Measurements from ENCODE around the gene BAD.

The BAD gene

DNA sequence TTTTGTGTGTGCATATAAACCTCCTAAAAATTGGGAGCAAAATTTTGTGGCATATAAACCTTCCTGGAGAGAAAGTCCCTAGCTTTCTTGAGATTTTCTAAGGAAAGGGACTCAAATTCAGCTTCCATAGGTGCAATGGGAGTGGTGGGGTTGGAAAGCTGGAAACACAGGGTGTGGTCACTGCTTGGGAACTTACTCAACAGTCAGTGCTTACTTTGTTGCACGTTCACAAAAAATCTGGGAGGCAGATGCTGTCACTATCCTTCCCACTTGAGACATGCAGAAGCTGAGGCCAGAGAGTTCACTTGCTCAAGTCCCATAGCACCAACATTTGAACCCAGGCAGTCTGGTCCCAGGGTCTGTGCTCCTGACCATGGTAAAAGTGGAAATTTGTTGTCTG is 11.8 kb upstream of the BAD start:
- DNase-seq (ENCODE audit: low spot score) = no peak

DNA sequence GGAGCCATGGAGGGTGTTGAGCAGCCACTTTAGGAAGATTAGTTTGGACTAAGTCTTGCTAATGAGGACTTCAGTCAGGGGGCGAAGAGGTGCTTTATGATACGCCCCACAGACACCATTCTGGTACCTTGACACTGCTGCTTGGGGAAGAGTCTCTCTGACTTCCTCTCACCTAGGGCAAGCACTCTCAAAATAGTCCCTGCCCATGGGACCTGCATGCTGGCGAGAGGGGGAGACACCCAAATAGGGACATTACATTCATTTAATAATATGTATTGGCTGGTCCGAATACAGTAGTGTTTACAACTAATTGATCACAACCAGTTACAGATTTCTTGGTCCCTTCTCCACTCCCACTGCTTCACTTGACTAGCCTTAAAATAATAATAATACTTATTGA is 11.3 kb upstream of the BAD start:
- no peak for DNase-seq (ENCODE audit: low spot score)

DNA sequence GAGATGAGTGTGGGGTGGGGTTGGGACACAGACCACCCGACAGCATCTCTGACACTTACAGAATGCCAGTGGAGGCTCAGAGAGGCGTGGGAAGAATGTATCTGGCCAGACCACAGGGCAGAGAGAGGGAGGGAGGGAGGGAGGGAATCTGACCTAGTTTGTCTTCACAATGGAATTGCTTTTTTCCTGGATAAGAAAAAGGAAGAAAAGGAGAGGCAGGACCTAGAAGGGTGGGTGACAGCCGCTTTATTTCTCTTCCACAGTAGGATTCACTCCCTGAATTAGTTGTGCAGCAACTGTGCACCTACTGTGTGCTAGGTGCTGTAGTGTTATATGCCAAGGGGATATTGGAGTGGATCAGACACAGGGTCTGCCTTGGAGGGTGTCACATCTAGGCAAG is 10.3 kb upstream of the BAD start:
- no peak for DNase-seq (ENCODE audit: low spot score)

DNA sequence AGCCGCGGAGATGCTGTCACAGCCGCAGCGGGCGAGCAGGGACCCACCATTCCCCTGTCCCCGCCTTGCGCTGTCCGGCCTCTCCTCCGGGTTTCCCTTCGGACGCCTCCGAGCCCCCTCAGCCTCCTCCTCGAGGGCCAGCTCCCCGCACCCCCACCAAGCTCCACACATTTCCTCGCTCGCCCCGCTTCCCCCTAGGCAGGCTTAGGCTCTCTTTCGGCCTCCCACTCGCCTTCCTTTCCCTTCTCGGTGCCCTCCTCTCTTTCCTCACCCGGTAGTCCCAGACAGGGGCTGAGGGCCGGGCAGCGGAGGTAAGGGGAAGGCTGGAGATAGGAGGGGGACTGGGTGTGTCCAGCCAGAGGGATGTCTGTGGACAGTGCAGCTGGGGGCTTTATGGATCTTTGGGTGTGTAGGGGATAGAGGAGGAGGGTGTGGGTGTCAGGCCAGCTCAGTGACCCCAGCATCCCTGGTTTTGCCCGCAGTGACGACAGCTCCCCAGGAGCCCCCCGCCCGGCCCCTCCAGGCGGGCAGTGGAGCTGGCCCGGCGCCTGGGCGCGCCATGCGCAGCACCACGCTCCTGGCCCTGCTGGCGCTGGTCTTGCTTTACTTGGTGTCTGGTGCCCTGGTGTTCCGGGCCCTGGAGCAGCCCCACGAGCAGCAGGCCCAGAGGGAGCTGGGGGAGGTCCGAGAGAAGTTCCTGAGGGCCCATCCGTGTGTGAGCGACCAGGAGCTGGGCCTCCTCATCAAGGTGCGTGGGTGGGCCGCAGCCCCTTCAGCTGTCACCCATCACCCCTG is 8.2 kb upstream of the BAD start:
- no peak for DNase-seq (ENCODE audit: low spot score)

DNA sequence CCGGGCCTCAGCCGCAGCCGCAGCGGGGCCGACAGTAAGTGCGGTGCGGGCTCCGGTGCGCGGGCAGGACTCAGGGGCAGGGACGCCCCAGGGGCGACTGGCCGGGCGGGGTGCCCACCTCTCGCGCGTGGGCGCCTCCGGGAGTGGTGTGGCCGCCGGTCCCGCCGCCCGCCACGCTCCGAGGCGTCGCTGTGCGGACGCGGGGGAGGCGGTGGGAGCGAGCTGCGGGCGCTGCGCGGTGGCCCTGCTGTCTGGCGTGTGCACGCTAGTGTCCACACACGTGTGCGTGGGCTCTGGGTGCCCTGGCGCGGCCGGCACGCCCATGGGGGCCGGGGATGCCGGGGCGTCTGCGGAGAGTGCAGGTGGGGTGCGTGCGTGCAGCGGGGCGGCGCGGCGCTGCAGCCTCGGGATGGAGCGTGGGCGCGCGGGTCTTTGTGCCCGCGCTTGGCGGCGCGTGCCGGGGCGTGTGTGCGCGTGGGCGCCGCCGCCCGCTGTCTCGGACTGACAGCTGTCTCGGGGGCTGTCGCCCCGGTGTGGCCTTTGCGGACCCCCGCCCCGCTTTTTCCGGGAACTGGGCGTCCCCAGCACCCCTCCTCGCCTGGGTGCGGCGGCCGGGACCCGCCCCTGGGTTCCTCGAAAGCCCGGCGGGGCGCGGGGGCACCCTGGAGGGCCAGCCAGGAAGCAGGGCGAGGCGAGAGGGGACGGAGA is 7.4 kb upstream of the BAD start:
- DNase-seq (ENCODE audit: low spot score) = no peak

DNA sequence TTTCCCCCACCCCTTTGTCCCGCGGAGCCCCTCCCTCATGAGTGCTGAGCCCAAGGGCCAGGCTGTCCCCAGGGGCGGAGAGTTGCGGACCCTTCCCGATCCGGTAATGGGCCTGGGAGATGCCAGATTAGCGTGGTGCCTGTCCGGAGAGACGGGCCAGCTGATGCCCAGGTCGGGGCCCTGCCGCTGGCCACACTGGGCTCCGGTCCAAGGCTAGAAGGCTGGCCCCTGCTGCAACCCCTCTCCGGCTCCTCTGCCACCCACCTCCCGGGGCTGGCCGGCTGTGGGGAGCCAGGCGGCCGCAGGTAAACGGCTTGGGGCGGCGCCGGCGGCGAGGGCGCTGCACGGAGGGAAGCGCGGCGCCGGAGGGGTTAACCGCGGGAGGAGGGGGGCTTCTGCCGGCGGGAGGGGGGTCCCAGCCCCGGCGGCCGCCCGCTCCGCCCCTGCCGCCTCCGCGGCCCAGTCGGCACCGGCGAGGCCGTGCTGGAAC is 6.8 kb upstream of the BAD start, which contains the start of gene KCNK4:
KCNK4 (plus strand) TSS at position 41 of the 490 bp plus-strand sequence. CDS start 1,717 bp downstream, outside the sequence.
- DNase-seq (ENCODE audit: low spot score) = no peak

DNA sequence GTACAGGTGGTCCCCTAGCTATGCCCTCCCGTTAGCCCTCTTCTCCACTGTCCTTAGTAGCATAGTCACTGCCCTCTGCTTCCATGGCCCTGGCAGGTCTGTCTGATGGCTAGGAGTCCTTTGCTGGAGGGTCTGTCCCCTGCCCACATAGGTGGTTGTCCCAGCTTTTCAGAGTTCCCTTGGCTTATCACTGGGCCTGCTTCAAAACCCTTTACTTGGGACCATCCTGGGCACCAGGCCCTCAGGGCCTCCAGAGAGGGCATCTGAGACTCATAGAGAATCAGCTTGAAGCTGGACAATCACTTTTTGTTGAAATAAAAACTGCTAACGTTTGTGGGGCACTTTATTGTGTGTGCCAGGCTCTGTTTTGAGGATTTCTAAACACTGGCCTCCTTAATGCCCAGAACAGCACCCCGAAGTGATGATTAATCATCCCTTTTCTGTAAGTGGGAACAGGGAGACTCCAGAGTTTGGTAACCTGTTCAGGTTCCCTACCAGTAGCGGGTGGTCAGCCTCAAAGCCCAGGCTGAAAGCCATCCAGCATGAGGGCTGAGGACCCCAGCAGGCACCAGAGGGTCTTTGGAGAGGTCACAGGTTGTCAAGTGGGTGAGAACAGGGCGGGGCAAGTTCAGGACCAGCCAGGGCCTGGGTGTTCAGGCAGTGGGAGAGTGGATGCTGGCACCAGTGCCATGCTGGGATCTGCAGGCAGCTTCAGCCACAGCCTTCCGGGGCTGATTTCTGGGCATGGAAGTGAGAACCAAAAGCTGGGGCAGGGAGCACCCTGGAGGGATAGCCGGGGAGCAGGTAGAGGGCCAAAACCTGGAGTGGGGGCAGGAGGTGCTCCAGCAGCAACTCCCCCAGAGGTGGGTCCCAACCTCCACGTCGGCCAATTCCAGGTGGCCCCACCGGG is 6.1 kb upstream of the BAD start:
- no peak for DNase-seq (ENCODE audit: low spot score)

DNA sequence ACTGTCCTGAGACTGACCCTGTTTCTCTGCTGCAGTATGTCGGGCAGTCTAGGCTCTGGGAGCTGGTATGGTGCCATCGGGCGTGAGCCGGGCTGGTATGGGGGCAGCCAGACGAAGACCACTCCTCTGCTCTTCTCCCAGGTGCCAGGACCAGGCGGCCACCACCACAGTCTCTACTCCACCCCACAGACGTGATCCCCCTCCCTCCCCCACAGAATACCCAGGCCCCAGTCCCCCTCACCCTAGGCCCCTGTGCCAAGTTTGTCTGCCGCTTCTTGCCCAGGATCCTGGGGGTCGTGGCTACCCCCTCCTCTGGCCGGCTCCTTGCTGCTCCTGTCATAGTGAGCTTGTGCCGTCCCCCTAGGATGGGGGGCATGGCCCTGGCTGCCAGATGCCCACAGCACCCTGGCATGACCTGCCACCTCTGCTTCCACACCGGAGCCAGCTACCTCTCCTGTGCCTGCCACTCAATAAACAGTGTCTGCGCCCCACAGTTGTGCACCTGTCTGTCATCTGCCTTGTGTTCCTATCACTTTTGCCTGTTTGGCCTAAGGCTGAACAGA is 4.6 kb upstream of the BAD start:
- no peak for DNase-seq (ENCODE audit: low spot score)

DNA sequence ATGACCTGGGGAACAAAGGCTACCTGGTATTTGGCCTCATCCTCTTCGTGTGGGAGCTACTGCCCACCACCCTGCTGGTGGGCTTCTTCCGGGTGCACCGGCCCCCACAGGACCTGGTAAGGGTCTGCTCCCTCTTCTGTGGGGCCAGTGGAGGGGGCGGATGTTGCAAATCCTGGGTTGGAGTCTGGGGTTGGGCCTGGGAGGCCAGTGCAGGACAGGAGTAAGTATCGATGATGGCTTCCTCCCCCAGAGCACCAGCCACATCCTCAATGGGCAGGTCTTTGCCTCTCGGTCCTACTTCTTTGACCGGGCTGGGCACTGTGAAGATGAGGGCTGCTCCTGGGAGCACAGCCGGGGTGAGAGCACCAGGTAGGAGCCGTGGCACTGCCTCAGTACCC is 3.9 kb upstream of the BAD start:
- DNase-seq (ENCODE audit: low spot score) = no peak

DNA sequence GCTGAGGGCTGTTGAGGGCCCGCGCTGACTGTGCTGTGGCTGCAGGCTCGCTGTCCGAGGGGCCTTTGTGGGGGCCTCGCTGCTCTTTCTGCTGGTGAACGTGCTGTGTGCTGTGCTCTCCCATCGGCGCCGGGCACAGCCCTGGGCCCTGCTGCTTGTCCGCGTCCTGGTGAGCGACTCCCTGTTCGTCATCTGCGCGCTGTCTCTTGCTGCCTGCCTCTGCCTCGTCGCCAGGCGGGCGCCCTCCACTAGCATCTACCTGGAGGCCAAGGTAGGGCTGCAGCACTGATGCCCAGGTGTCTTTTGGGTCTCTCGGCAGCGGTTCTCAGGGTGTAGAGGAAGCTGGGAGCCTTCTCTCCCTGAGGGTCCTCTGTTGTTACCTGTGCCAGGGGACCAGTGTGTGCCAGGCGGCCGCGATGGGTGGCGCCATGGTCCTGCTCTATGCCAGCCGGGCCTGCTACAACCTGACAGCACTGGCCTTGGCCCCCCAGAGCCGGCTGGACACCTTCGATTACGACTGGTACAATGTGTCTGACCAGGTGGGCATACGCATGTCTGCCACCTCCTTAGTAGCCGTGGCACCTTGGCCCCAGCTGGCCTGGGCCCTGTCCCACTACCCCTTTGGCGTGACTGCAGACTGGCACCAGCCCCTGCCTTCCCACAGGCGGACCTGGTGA is 3.3 kb upstream of the BAD start:
- no peak for DNase-seq (ENCODE audit: low spot score)

DNA sequence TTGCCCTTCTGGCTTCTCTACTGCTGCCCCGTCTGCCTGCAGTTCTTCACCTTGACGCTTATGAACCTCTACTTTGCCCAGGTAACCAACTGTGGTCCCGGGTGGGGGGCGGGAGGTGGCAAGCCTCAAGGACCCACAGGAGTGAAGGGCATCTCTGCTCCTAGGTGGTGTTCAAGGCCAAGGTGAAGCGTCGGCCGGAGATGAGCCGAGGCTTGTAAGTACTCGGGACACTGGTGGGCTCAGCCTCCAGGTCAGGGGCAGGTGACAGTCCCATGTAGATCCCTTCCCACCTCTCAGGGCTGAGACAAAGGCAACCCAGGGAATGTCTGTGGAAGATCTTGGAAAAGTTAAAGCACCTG is 2.3 kb upstream of the BAD start:
- no peak for DNase-seq (ENCODE audit: low spot score)

DNA sequence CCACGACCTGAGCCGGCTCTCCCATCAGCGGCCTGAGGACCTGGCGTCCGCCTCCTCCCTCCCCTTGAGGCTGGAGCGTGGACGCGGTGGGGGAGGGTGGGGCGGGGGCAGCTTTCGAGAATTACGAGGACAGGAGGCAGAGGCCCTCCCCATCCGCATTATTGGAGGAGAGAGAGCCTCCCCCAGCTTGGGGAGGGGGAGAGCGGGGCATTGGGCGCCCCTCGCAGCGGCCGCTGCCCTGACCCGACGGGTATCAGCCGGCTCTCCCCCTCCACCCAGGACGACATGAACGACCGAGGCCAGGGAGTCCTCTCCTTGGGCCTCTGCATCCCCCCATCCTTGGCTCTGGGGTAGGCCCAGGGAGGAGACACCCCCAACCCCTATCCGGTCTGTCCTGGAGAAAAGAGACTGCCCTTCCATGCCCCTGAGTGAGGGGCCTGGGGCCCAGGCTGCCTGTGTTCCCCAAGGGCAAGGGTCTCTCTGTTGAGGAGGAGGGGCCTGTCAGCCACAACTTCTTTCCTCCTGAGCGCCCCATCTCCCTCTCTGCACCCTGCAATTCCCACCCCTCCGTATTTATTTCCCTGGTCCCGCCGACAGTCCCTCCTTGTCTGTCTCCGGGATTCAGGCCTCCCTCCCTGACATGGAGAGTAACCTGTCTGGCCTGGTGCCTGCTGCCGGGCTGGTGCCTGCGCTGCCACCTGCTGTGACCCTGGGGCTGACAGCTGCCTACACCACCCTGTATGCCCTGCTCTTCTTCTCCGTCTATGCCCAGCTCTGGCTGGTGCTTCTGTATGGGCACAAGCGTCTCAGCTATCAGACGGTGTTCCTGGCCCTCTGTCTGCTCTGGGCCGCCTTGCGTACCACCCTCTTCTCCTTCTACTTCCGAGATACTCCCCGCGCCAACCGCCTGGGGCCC is 1.7 kb upstream of the BAD start:
- no peak for DNase-seq (ENCODE audit: low spot score)

DNA sequence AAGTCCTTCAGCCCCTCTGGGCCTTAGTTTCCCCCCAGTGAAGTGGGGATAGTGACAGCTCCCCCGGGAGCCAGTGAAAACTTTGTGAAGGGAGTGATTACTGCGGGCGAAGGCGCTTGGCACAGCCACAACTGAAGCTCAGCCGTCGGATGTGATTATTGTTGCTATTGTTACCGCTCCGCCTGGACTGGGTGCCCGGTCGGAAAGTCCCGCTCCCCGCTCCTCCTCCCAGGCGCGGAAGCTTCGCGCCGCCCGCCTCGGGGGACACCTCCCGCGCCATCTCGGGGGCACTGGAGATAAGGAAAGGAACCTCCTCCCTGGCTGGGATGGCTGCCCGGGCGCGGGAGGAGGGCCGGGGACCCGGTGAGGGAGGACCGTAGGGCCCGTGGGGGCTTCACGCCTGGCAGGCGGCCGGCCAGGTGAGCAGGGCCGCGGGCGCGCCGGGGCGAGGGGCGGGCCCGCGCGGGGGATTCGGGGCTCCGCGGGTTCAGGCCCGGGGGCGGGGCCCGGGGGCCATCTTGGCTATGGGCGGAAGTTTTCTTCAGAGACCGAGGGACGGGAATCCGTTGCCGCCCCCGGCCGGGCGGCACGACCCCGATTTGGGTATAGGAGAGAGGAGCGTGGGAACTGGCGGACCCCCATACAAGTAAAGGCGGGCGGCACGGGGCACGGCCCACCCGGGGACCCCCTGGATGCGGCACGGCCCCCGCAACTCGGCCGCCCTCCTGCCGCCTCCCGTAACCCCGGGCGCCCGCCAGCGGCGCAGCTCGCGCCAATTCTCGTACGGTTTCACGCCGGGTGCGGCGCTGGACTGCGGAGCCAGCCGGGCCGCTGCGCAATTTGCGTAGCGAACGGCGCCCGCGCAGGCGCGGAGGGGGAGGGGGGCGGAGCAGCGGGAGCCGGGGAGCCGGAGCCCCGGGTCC is 758 bp upstream of the BAD start, which contains the start of gene GPR137:
GPR137 (plus strand) TSS at position 887 of the 923 bp plus-strand sequence. CDS start 677 bp downstream, outside the sequence.
- DNase-seq (ENCODE audit: low spot score) = peak; percentile 85

DNA sequence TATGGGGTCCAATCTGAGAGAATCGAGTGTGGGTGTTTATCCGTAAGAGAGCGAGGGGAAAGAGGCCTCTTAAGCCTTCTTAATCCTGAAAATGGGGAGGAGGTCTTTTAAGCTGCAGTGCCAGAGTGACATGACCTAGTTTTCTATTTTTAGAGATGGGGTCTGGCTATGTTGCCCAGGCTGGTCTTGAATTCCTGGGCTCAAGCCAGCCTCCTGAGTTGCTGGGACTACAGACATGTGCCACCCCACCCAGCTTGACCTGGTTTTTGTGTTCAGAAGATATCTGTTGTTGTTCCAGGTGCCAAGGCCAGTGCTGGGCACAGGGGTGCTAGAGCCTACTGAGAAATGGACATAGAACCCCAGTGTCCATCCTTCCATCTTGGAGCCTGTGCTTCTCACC is 1.4 kb downstream of the BAD start:
- no peak for DNase-seq (ENCODE audit: low spot score)

DNA sequence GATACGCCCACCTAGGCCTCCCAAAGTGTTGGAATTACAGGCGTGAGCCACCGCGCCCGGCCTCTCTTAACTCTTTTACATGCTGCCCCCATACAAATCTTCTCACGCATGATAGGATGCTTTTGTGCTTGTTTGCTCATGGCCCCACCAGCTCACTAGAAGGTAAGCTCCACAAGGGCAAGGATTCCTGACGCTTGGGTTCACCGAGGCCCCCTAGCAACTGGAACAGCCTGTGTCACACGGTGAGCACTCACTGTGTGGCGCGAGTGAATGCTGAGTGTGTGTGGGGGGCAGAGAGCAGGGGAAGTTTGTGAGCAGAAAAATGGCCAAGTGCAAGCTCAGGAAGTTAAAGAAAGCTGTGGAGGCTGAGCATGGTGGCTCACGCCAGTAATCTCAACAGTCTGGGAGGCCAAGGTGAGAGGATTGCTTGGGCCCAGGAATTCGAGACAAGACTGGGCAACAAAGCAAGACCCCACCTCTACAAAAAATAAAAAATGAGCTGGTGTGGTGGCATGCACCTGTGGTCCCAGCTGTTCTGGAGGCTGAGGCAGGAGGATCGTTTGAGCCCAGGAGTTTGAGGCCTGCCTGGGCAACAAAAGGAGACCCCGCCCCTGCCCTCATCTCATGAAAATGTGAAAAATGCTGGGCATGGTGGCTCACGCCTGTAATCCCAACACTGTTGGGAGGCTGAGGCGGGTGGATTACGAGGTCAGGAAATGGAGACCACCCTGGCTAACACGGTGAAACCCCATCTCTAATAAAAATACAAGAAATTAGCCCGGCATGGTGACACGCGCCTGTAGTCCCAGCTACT is 2.3 kb downstream of the BAD start:
- DNase-seq (ENCODE audit: low spot score) = no peak

DNA sequence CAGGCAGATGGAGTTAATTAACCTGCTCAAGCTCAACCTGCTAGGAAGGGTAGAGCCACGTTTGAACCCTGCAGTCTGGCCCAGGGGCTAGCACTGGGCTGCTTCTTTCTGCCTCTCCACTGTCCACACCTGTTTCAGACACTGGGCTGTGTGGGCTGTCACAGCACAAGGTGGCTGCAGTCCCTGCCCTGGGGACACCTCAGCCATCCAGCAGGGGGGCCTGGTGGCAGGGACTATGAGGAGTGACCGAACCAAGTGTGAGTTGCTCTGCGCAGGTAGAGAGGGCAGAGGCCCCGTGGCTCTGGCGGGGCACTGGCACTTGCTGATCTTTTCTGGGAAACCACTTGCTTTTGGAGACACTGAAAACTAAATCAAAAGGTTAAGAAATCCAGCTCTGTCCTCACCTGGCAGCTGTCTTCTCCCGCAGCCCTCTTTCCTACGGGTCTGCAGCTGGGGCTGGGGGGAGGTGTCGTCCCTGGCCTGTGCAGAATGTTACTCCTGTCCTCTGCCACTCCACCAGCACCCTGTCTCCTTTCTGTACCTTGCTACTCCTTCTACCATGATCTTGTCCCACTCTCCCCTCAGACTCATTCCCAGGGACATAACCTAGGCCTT is 5.8 kb downstream of the BAD start:
- DNase-seq (ENCODE audit: low spot score) = no peak

DNA sequence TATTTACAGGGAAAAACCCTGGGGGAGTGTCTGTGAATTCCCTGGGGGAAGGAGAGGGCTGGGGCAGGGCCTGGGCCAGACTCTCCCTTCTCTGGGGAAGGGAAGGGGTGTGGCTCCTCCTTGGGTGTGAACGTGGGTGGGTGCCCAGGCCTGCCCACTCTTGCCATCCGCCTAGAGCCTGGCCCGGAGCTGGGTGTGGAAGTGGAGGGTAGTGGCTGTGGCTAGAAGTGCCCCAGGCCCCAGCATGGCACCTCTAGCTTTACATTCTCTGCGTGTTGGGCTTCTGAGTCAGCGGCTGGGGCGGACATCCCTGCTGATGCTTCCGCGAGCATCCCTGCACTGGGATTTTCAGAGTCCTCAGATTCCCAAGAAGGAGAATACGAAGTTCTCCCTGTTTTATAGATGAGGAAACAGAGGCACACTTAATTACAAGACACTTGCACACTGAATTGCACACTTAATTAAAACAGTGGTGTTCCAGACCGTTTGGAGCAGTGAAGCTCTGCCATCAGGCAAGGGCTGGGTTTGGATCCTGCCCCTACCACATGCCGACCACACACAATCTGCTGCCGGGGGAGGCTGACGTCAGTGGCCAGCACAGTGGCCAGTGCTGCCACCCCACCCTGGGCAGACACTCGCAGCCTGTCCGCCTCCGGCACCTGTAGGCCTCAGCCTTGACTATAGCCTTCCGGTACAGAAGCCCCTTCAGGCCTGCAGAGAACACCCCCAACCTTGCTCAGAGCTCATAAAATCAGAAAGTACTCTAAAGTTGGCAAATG is 7.6 kb downstream of the BAD start:
- no peak for DNase-seq (ENCODE audit: low spot score)

All from CD4-positive, alpha-beta T cell treated with Interleukin-6 at 100 ng/mL for 8 hours (primary cell).